Measurements from ENCODE around the gene AOC2. TPM values are rescaled to one million over a fixed set of nuclear protein-coding genes. Genes with fewer than 3 reads are reported as not detected.

The AOC2 gene
- total and polyA plus RNA-seq, 2 of the 13 experiments (the other 11 are each of a cell fraction or from before 2014, with no cell fraction given): 1.2 to 3.3 TPM

GRCh38 chr17:42804918-42805367 is 39.4 kb upstream of the AOC2 start:
- Histone ChIP-seq H3K4me1 (ENCODE audit: insufficient read depth, low read length) (peaks cover 40% of the 10 kb centered on the region), H3K27me3 (ENCODE audit: control insufficient read depth in 1 of 2, insufficient read depth in 2 of 2, low read length in 2 of 2) (no peaks in the 10 kb centered on the region), H3K9ac (ENCODE audit: insufficient read depth, low read depth, low read length) (peak overlapping the region; percentile 12; the same call in 1 of the 2 replicates), H3K4me2 (ENCODE audit: low read depth, low read length) (peak overlapping the region; percentile 25; the same call in 1 of the 2 replicates), H3K9me3 (ENCODE audit: low read length) (no peaks in the 10 kb centered on the region), H3K79me2 (ENCODE audit: insufficient read depth, low read length) (no peaks in the 10 kb centered on the region), H3K27ac (ENCODE audit: extremely low read length, insufficient read depth, low read length) (peak overlapping the region; percentile 60), H2AFZ (ENCODE audit: low read length) (no peak overlapping the region), H3K36me3 (replicated peaks in 1 of 2; ENCODE audit: control insufficient read depth in 1 of 2, insufficient read depth in 2 of 2, low read length in 2 of 2) (peaks cover 0 to 2% of the 10 kb centered on the region in 2 experiments; a peak in 1 of 5 replicates), H3K4me3 (replicated peaks in 1 of 3; ENCODE audit: insufficient read depth in 1 of 3, low read depth in 2 of 3, low read length in 3 of 3) (no peak overlapping the region), H4K20me1 (ENCODE audit: insufficient read depth, low read length) (no peaks in the 10 kb centered on the region)
- BruUV-seq (replicated peaks): no TSS peak
- in situ Hi-C loops (cut with HindIII; ENCODE audit: extremely low pct_ligation_motif_present, low pct_unique_long_range_greater_than_20kb) (no loop called here), intact Hi-C loops (cut with micrococcal nuclease; ENCODE audit: unreplicated experiment) (no loop called here)
- CTCF ChIA-PET (ENCODE audit: low intra/inter-chr PET ratio, low total read pairs): no interaction called here
- POLR2A ChIA-PET: interaction anchor here (0.5 to 4.3 kb wide), 7 partner anchors 9 to 33 kb away, joined by 3 to 75 read pairs (median 4); partner anchors contain the start of genes BECN1, VPS25 and WNK4
- WGBS (ENCODE audit: low lambda C conversion rate): 27% methylated on average over 1 of the region's 1 CpG
- FAIRE-seq (peak; percentile 8), ATAC-seq (peak; percentile 65), DNase-seq (ENCODE audit: low spot score) (peak; percentile 86)
- TF ChIP-seq KLF12 (CRISPR knock-in tag; IDR thresholded peaks at IDR 0.05; ENCODE audit: borderline replicate concordance) (no peak), ARID3A (IDR thresholded peaks at IDR 0.05; ENCODE audit: low read depth, low read length) (peak; percentile 86; the same call in 1 of the 2 replicates), ZBTB10 (CRISPR knock-in tag; IDR thresholded peaks at IDR 0.05; ENCODE audit: borderline replicate concordance) (no peak), TP53 (CRISPR knock-in tag; conservative IDR thresholded peaks at IDR 0.05) (no peak), ZC3H4 (CRISPR knock-in tag; IDR thresholded peaks at IDR 0.05; ENCODE audit: borderline replicate concordance) (no peak), ZNF564 (CRISPR knock-in tag; IDR thresholded peaks at IDR 0.05) (no peak), ZNF143 (CRISPR knock-in tag; IDR thresholded peaks at IDR 0.05) (no peak), MIXL1 (CRISPR knock-in tag; IDR thresholded peaks at IDR 0.05) (peak; percentile 38), PLSCR1 (CRISPR knock-in tag; IDR thresholded peaks at IDR 0.05; ENCODE audit: borderline replicate concordance) (no peak), SRSF9 (IDR thresholded peaks at IDR 0.05; ENCODE audit: borderline replicate concordance, insufficient read depth, low read depth, low read length, poor library complexity, severe bottlenecking) (no peak), ZBTB34 (CRISPR knock-in tag; IDR thresholded peaks at IDR 0.05) (0 out of 2 replicates have a peak, but pooled peaks have one; percentile 46), FOSL2 (CRISPR knock-in tag; IDR thresholded peaks at IDR 0.05) (no peak), ZSCAN22 (CRISPR knock-in tag; IDR thresholded peaks at IDR 0.05) (no peak), WIZ (CRISPR knock-in tag; IDR thresholded peaks at IDR 0.05) (no peak), ISL2 (CRISPR knock-in tag; IDR thresholded peaks at IDR 0.05) (no peak), ZBTB7B (CRISPR knock-in tag; IDR thresholded peaks at IDR 0.05) (no peak), ATF5 (CRISPR knock-in tag; IDR thresholded peaks at IDR 0.05; ENCODE audit: low read depth) (no peak), SKI (IDR thresholded peaks at IDR 0.05; ENCODE audit: partially characterized antibody) (no peak)

Data from HepG2 (cell line).